Pons (tissue), 1 donor: ENCODE results near the gene AGXT.
"Not testable (repeated sequence)": the region's sequence is repeated elsewhere in the genome, so short reads cannot be mapped to it uniquely, and the experiment has no call there.

Source experiments
- DNase-seq: peaks from one replicate; pipeline ENCODE4 v3.0.0-alpha.2; 2016; ENCODE audit warnings: low spot score

AGXT gene

GRCh38 chr2:240840435-240841060, 28.1 kb upstream of the AGXT start:
- DNase-seq, result peak; percentile 87

GRCh38 chr2:240846309-240846708, 22.3 kb upstream of the AGXT start:
- not testable (repeated sequence) for DNase-seq

GRCh38 chr2:240846873-240847595, 21.6 kb upstream of the AGXT start:
- DNase-seq, result no peak

GRCh38 chr2:240847817-240848216, 20.8 kb upstream of the AGXT start:
- DNase-seq, result no peak

GRCh38 chr2:240848900-240849680, 19.5 kb upstream of the AGXT start:
- DNase-seq, result no peak

GRCh38 chr2:240850026-240850425, 18.6 kb upstream of the AGXT start:
- no peak for DNase-seq

- DNase-seq, result no peak
These were observed 17.9 kb upstream of the AGXT start for GRCh38 chr2:240850756-240851077.

GRCh38 chr2:240851078-240851991, 17.3 kb upstream of the AGXT start:
- DNase-seq, result peak; percentile 75

- no peak for DNase-seq
These were observed 15.8 kb upstream of the AGXT start for GRCh38 chr2:240852671-240853314.

- no peak for DNase-seq
These were observed 13.0 kb upstream of the AGXT start for GRCh38 chr2:240855670-240856069.

- no peak for DNase-seq
These were observed 12.3 kb upstream of the AGXT start for GRCh38 chr2:240856151-240856980.

- DNase-seq, result no peak
These were observed 11.3 kb upstream of the AGXT start for GRCh38 chr2:240857039-240858008.

GRCh38 chr2:240858321-240858720, 10.3 kb upstream of the AGXT start:
- no peak for DNase-seq

- DNase-seq, result no peak
These were observed 9.8 kb upstream of the AGXT start for GRCh38 chr2:240858871-240859270.

GRCh38 chr2:240861547-240861946, 7.1 kb upstream of the AGXT start:
- no peak for DNase-seq

GRCh38 chr2:240864475-240864874, 4.1 kb upstream of the AGXT start:
- DNase-seq, result no peak

- no peak for DNase-seq
These were observed 3.2 kb upstream of the AGXT start for GRCh38 chr2:240865391-240865790.

- DNase-seq, result no peak
These were observed 708 bp downstream of the AGXT start for GRCh38 chr2:240869109-240869955.
